ENCODE measurements around the gene SUN1. TPM values are rescaled to one million over a fixed set of nuclear protein-coding genes. Genes with fewer than 3 reads are reported as not detected.

The SUN1 gene
- total and polyA plus RNA-seq, 2 of the 8 experiments (the other 6 are each of a cell fraction or from before 2014, with no cell fraction given): 108 to 158 TPM

GRCh38 chr7:843230-843629 is 11.0 kb downstream of the SUN1 start (continued):
- TF ChIP-seq EGR1 (IDR thresholded peaks at IDR 0.05; ENCODE audit: borderline replicate concordance, low read depth, low read length) (no peak), ATF2 (IDR thresholded peaks at IDR 0.05; ENCODE audit: low read length) (no peak), CTCF (IDR thresholded peaks at IDR 0.05; ENCODE audit: control extremely low read depth in 1 of 3, insufficient read depth in 1 of 3, low read depth in 1 of 3, low read length in 3 of 3) (no peak), ATF3 (IDR thresholded peaks at IDR 0.05; ENCODE audit: insufficient read depth, low read depth, low read length) (no peak), EP300 (IDR thresholded peaks at IDR 0.05; ENCODE audit: borderline replicate concordance in 1 of 2, low read depth in 2 of 2, low read length in 2 of 2) (no peak)
